Measurements from ENCODE around the gene MAP4K2. TPM values are rescaled to one million over a fixed set of nuclear protein-coding genes. Genes with fewer than 3 reads are reported as not detected.

The MAP4K2 gene
- total and polyA plus RNA-seq, 2 experiments from 2014 or later, result 16.1 to 35.9 TPM

DNA sequence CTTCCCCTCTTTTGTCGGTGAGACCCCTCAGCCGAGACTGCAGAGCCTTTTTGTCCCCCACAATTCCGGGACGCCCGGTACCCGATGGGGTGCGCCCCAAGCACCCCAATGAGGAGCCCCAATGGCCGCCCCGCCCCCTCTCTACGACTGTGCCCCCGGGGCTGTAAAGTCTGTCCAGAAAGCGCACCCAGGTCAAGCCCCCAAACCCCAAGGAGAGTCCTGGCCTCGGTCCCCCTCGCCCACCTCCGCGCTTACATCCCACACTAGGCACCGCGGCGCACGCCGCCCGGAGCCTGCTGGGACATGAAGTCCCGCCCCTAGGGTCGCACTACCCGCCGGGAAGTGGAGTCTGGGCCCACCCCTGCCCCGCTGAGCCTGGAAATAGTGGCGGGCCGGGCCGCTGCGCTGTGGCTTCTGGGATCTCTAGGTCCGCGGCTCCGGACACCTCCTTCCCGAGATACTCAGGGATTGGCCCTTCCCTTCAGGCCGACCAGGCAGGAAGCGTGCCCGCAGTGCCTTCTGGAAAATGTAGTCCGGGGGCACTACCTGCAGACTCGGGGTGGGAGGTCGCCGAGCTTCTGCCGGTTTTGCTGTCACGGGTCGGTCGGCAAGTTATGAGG, 7.4 kb upstream of the MAP4K2 start, which contains the start of gene MEN1:
Gene MEN1 (minus strand): TSS at position 281 of the 620 bp plus-strand sequence. CDS start 442 bp downstream, outside the sequence.
- peaks cover 11% of the 10 kb centered on the region for H3K36me3 ChIP-seq
- peak within 1 kb of the TSS; percentile 97 for H3K4me3 ChIP-seq
- TF ChIP-seq, protein P1, sequence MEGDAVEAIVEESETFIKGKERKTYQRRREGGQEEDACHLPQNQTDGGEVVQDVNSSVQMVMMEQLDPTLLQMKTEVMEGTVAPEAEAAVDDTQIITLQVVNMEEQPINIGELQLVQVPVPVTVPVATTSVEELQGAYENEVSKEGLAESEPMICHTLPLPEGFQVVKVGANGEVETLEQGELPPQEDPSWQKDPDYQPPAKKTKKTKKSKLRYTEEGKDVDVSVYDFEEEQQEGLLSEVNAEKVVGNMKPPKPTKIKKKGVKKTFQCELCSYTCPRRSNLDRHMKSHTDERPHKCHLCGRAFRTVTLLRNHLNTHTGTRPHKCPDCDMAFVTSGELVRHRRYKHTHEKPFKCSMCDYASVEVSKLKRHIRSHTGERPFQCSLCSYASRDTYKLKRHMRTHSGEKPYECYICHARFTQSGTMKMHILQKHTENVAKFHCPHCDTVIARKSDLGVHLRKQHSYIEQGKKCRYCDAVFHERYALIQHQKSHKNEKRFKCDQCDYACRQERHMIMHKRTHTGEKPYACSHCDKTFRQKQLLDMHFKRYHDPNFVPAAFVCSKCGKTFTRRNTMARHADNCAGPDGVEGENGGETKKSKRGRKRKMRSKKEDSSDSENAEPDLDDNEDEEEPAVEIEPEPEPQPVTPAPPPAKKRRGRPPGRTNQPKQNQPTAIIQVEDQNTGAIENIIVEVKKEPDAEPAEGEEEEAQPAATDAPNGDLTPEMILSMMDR (IDR thresholded peaks at IDR 0.05; ENCODE audit: low read depth, low read length), result no peak
- H3K27ac ChIP-seq, result peak within 1 kb of the TSS; percentile 26
- DNase-seq (ENCODE audit: low read depth in 1 of 2, low spot score in 1 of 2), result peak; percentile 98 to 99
- no peaks in the 10 kb centered on the region for H3K27me3 ChIP-seq
- no peaks in the 10 kb centered on the region for H3K4me1 ChIP-seq (ENCODE audit: low read depth)
- no peaks in the 10 kb centered on the region for H3K9me3 ChIP-seq (ENCODE audit: low read depth)

DNA sequence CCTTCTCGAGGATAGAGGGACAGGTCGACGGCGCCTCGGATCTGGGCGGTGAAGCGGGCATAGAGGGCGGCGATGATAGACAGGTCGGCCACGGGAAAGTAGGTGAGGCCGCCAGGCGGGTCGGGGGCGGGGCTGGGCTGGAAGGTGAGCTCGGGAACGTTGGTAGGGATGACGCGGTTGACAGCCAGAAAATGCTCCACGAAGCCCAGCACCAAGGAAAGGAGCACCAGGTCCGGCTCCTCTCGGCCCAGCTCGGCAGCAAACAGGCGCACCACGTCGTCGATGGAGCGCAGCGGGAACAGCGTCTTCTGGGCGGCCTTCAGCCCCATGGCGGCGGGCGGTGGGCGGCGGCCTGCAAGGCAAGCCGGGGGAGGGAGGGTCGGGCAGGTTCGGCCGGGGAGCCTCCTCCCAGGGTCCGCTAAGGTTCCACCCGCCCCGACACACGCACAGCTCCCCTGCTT, 6.8 kb upstream of the MAP4K2 start:
- H3K4me1 ChIP-seq (ENCODE audit: low read depth), result no peaks in the 10 kb centered on the region
- no peaks in the 10 kb centered on the region for H3K9me3 ChIP-seq (ENCODE audit: low read depth)
- H3K36me3 ChIP-seq, result peaks cover 17% of the 10 kb centered on the region
- peak overlapping the region; percentile 97 for H3K4me3 ChIP-seq
- peak overlapping the region; percentile 26 for H3K27ac ChIP-seq
- TF ChIP-seq, protein P1 (IDR thresholded peaks at IDR 0.05; ENCODE audit: low read depth, low read length), result no peak
- no peaks in the 10 kb centered on the region for H3K27me3 ChIP-seq
- peak; percentile 19 to 62 for DNase-seq (ENCODE audit: low read depth in 1 of 2, low spot score in 1 of 2)

DNA sequence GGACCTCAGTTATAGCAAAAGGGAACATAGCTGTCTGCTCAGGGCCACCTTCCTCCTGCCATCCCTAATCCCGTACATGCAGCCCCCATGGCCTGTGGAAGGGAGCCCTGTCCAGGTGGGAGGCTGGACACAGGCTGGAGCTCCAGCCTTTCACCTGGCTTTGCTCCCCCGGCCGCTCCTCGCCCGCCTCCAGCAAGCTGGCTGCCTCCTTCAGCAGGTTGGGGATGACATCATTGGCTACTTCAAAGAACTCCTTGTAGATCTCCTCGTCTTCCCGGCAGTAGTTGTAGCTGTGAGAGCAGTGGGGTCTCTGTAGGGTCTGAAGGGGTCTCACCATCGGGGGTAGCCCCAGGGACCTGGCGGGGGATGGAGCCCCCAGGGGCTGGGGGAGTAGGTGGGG, 2.5 kb upstream of the MAP4K2 start:
- H3K36me3 ChIP-seq, result peaks cover 21% of the 10 kb centered on the region
- no peak for DNase-seq (ENCODE audit: low read depth in 1 of 2, low spot score in 1 of 2)
- H3K9me3 ChIP-seq (ENCODE audit: low read depth), result no peaks in the 10 kb centered on the region
- H3K27me3 ChIP-seq, result no peaks in the 10 kb centered on the region
- no peak overlapping the region for H3K27ac ChIP-seq
- TF ChIP-seq, protein P1 (IDR thresholded peaks at IDR 0.05; ENCODE audit: low read depth, low read length), result no peak
- H3K4me1 ChIP-seq (ENCODE audit: low read depth), result peaks cover 6% of the 10 kb centered on the region
- no peak overlapping the region for H3K4me3 ChIP-seq

DNA sequence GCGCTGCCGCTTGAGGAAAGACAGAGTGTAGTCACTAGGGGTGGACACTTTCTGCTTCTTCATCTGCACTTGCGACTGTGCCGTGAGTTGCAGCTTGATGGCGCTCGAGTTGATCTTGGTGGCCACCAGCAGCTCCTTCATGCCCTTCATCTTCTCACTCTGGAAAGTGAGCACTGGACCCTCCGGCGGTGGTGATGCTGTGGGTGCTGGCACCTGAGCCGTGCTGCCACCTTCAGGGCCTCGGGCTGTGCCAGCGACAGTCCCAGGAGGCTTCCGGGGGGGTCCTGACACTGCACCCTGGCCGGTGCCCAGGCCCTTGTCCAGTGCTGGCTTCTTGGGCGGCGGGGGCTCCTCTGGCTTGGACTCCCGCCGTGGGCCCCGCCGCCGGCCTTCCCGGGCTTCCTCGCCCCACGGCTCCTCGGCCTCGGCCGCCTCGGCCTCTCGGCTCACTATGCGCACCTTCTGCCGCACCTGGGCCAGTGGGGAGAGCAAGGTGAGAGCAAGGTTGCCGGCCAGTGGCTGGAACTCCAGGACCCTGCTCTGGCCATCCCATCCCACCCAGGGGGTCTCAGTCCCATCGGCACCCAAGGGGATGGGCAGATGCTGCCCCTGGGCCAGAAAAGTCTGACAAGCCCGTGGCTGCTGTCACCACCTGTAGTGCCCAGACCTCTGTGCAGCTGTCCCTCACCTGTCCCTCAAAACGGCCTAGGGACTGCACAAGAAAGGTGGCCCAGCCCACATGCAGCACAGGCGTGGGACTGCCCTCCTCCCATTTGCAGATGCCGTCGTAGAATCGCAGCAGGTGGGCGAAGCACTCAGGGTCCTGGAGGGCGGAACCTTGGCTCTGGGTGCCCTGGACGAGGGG, 1.6 kb upstream of the MAP4K2 start:
- Histone ChIP-seq H3K4me1 (ENCODE audit: low read depth) (peaks cover 6% of the 10 kb centered on the region), H3K27me3 (no peaks in the 10 kb centered on the region), H3K4me3 (no peak overlapping the region), H3K9me3 (ENCODE audit: low read depth) (no peaks in the 10 kb centered on the region), H3K27ac (no peak overlapping the region), H3K36me3 (peaks cover 21% of the 10 kb centered on the region)
- TF ChIP-seq, protein P1 (IDR thresholded peaks at IDR 0.05; ENCODE audit: low read depth, low read length), result no peak
- no peak for DNase-seq (ENCODE audit: low read depth in 1 of 2, low spot score in 1 of 2)

DNA sequence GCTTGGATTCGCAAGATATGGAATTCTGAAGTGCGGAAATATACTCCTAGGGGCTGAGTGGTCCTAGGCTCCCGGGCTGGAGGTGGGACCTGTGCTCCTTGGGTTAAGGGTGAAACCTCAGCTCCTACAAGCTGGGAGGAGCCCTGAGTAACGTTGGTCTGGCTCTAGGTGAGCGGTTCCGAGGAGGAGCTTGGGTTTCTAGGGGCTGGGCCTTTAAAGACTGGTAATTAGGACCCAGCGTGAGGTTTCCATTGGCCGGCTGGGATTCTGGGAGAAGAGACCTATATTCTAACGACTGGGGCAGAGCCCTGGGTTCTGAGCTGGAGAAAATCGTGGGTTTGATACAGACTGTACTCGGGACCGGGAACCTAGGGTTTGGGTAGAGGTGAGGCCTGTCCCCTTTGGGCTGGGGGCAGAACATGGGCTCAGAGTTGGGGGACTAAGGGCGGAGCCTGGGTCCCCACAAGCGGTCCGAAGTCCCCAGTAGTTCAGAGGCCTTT, 882 bp upstream of the MAP4K2 start:
- Histone ChIP-seq H3K36me3 (peaks cover 21% of the 10 kb centered on the region), H3K4me1 (ENCODE audit: low read depth) (peaks cover 6% of the 10 kb centered on the region), H3K27ac (no peak overlapping the region), H3K9me3 (ENCODE audit: low read depth) (no peaks in the 10 kb centered on the region), H3K27me3 (no peaks in the 10 kb centered on the region), H3K4me3 (peak overlapping the region; percentile 70)
- TF ChIP-seq, protein P1 (IDR thresholded peaks at IDR 0.05; ENCODE audit: low read depth, low read length), result no peak
- DNase-seq (ENCODE audit: low read depth in 1 of 2, low spot score in 1 of 2), result no peak
